NCI-H1417 treated with DMSO at 0.1 percent for 48 hours (cell line): Measurements from ENCODE around the gene LRP1B.
"Not testable (repeated sequence)": the region's sequence is repeated elsewhere in the genome, so short reads cannot be mapped to it uniquely, and the experiment has no call there.

Source experiments
- DNase-seq: peaks from one replicate; lab custom pipeline; 2025; lab: John Stamatoyannopoulos, UW

LRP1B gene

DNA sequence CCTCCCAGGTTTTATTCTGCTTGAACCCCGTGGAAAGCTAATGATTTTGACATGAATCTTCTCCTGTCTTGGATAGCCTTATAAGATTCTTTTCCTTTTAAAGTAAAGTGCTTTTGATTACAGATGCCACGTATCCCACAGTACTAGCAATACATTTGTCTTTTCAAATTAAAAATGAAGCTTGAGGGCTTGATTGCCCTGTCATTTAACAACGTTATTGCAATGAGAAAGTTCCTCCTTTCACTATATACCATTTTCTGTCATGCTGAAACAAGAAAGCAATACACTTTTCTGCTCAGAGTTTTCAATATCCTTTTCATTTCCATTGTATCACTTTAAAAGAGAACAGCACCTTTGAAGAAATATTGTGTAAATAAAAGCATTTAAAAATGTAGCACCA, 814.7 kb downstream of the LRP1B start:
- DNase-seq = no peak

DNA sequence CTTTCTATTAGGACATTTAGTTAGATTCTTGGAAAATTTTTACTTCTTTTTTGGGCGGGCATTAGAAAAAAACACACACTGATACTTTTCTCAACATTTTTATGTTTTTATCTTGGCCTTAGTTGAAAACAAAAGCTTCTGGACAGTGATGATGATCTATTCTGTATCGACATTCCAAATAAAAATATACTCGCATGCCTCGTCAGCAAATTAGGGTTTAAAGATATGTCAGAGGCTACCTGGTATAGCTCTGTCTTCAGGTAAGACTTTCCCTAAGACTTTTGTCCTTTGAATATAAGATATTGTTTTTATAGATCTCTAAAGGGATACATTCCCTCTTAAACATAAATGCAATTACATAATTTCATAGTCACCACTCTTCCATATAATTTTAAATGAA, 816.8 kb downstream of the LRP1B start:
- no peak for DNase-seq

DNA sequence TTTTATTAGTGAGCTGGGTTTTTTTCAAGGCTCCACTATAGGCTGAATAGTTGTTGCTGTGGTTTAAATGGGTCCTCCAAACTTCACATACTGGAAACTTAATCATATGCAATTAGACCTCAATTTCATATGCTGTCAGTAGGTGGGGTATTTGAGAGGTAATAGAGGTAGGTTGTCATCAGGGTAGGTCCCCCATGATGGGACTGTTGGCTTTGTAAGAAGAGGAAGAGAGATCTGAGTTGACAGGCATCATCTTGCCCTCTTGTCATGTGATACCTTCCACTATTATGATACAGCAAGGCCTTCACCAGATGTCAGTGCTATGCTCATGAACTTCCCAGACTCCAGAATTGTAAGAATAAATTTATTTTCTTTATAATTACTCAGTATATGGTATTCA, 819.4 kb downstream of the LRP1B start:
- DNase-seq = no peak

DNA sequence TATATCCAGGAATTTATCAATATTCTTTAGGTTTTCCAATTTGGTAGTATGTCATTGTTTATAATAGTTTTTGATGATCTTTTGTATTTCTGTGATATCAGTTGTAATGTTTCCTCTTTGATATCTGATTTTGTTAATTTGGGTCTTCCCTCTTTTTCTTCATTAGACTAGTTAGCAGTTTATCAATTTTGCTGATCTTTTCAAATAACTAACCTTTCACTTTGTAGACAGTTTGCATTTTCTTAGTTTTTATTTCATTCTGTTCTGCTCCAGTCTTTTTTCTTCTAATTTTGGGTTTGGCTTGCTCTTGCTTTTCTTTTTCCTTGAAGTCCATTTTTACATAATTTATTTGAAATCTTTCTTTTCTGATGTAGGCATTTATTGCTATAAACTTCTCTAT, 824.4 kb downstream of the LRP1B start:
- DNase-seq = no peak

DNA sequence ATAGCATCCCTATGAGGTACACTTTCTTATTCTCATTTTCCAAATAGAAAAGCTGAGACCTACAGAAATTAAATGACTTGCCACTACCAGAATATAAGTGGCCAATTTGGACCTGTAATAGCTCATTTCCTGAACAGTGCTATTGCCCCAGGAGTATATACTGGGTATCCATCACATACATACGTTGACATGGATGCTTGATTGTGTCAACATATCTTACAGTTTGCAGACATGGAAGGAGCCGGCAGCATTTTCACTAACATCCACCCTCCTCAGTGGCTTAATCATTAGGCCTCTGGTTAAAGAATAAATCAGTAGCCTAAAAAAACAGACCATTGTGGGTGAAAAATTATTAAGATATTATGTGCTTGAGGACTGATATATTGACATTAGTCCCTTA, 829.3 kb downstream of the LRP1B start:
- DNase-seq = peak; percentile 5

- DNase-seq = no peak
These were observed 850.8 kb downstream of the LRP1B start for GRCh38 chr2:141280037-141280436.

- DNase-seq = no peak
These were observed 859.5 kb downstream of the LRP1B start for GRCh38 chr2:141271346-141271745.

GRCh38 chr2:141264848-141265247, 866.0 kb downstream of the LRP1B start:
- no peak for DNase-seq

- no peak for DNase-seq
These were observed 869.9 kb downstream of the LRP1B start for GRCh38 chr2:141260911-141261310.

DNA sequence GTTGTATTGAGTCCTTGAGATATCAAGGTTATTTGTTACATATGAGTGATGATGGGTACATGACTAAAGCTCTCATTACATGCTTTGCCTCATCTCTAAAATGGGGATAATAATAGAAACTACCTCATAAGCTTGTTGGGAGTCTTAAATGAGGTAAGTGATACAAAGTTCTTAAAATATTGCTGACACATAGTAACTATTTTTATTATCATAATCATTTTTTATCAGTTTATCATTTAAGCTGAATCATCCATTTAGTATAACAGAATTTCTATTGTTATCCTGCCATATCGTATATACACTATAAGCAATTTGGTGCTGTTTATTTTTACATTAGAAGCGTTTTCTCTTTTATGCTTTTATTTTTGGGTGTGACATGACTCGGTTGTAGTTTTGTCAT, 871.1 kb downstream of the LRP1B start:
- DNase-seq = no peak

DNA sequence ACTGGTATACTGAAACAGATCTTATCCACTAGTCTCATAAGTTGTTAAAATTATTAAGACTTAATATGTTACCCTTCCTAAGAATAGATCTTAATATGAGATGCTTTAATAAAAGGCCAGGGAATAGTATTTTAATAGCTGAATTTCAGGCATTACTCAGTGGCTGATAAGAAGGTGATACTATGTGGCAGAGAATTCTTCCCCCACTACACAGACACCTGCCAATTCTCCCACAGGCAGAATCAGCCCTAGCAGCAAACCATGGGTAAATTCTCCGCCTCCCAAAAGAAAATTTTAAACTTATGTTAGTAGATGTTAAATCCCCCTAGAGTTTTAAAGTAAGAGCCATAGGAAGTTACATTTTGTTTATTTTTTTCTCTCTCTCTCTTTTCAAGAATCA, 888.8 kb downstream of the LRP1B start:
- no peak for DNase-seq

DNA sequence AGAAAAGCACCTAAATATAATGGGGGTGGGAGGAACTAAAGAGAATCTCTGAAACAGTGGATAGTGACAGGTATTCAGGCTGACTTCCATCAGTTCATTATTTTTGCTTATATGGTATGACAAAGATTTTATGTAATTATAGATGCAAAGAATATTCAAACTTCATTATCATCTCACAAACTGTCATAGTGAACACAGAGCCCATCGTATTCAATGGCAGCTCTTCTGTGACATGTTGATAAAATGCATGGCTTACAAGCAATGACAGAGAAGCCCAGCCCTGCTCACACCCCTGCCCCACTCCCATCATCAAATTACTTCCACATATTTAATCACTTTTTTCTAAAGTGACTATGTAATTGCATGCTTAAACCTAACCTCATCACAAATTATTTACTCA, 904.3 kb downstream of the LRP1B start:
- no peak for DNase-seq

GRCh38 chr2:141207036-141207385, 923.8 kb downstream of the LRP1B start:
- DNase-seq = no peak

DNA sequence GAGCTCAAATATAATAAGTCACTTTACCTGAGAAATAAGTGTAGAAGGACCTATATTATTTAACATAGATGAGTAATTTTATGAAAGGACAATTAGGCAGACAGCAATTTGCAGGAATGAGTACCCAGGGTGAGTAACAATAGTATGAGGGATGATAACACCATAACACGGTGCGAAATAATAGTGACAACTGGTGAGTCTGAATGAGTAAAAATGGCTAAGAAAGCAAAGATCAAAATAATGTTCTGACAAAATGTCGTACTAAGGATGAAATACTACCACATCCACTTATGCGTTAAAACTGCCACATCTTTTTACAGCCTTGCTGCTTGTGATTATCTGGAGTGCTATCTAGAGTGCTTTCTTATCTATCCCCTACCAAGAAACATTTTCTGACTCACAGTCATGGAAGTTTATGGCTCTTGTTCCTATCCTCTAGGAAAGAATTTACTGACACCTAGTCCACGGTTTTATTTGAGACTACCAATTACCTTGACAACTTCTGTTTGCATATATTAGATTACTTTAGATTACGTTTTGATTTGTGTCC, 929.7 kb downstream of the LRP1B start:
- DNase-seq = no peak

DNA sequence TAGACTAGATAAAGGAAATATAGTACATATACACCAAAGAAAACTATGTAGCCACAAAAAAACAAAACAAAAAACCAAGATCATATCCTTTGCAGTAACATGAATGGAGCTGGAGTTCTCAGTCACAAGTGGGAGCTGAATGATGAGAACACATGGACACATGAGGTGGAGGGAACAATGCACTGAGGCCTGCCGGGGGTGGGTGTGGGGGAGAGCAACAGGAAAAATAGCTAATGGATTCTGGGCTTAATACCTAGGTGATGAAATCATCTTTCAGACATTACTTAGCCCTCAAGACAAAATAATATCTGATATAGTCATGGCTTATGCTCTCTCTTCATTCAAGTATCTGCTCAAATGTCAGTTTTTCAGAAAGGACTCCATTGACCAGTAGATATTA, 930.6 kb downstream of the LRP1B start:
- no peak for DNase-seq

- DNase-seq = no peak
These were observed 931.1 kb downstream of the LRP1B start for GRCh38 chr2:141199711-141200110.

DNA sequence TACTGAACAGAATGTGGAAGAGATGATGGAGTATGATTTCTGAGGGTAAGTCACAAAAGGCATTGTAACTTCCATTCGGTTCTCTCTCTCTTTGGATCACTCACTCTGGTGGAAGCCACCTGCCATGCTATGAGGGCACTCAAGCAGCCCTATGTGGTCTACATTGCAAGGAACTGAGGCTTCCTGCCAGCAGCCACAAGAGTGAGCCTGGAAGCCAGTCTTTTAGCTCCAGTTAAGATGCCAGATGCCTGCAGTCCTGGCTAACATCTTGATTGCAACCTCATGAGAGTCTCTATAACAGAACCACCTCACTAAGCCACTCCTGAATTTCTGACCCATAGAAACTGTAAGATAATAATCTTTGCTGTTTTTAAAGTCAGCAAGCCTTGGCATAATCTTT, 935.7 kb downstream of the LRP1B start:
- DNase-seq = no peak

- DNase-seq = no peak
These were observed 943.8 kb downstream of the LRP1B start for GRCh38 chr2:141187075-141187439.

GRCh38 chr2:141186413-141187074, 944.3 kb downstream of the LRP1B start:
- no peak for DNase-seq

GRCh38 chr2:141182246-141182645, 948.6 kb downstream of the LRP1B start:
- no peak for DNase-seq

DNA sequence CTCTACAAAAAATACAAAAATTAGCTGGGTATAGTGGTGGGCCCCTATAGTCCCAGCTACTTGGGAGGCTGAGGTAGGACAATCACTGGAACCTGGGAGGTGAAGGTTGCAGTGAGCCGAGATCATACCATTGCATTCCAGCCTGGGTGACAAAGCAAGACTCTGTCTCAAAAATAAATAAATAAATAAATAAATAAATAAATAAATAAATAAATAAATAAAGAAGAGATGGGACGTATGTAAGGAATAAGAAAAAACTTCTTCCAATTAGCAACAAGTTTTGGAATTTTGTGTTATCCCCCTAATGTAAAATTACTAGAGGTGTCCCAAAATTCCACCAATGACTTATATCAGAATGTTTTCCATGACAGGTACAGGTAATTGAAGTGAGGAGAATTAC, 961.7 kb downstream of the LRP1B start:
- DNase-seq = not testable (repeated sequence)

GRCh38 chr2:141162314-141162713, 968.5 kb downstream of the LRP1B start:
- DNase-seq = no peak

DNA sequence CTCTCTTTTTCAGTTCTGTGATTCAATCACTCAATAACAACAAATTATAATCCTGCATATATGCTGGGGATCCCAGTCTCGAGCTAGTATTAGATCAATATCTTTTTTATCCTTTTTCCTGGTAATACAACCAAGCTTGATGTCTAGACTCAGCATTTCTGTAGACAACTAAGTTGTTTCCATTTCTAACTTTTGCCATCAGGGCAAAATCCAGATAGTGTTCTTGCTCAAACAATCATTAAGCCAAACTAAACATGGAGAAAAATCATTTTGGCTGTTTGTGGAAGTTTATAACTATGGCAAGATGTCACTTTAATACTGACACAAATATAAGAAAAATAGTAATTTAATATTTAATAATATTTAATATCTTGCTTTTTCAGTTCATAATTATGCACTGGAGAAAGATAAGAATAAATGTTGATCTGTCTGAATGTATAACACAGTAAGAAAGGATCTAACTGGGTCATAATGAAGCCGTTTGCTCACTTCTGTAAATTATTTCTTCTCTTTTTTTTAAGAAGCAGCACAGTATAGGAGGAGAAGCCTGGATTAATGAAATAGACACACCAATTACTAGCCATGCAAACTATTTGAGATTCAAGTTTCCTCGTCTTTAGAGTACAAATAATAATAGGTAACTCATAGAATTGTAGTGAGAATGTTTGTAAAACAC, 979.1 kb downstream of the LRP1B start:
- DNase-seq = no peak

- DNase-seq = no peak
These were observed 988.8 kb downstream of the LRP1B start for GRCh38 chr2:141142025-141142424.
